Gastroesophageal sphincter (tissue), 4 donors: ENCODE results near the gene OTC. TPM values are rescaled to one million over a fixed set of nuclear protein-coding genes. Genes with fewer than 3 reads are reported as not detected.

Experiments used
- ATAC-seq: fragments of 150-250 bp; one replicate; pipeline ENCODE4 v1.9.1; 2016; ENCODE audit warnings: mild to moderate bottlenecking, moderate library complexity
- H3K27ac ChIP-seq, 4 donors: fragments of 200-600 bp; sonication (generic) in 3 of 4; 1 replicate in 3 of 4; 2 replicates in 1 of 4; pipeline ENCODE4 v1.5.1; 2016 to 2019
- H3K27me3 ChIP-seq: fragments of 200-600 bp; sonication (generic); one replicate; pipeline ENCODE4 v1.5.1; 2019
- H3K36me3 ChIP-seq, 2 donors: fragments of 200-600 bp; sonication (generic); one replicate each; pipeline ENCODE4 v1.5.1; 2019; ENCODE audit warnings: control low read depth in 1 of 2
- H3K4me1 ChIP-seq, 3 donors: fragments of 200-600 bp; sonication (generic); 1 replicate in 2 of 3; 2 replicates in 1 of 3; pipeline ENCODE4 v1.5.1; 2016 to 2019; ENCODE audit warnings: control low read depth in 2 of 3
- H3K4me3 ChIP-seq, 2 donors: fragments of 200-600 bp; sonication (generic); one replicate each; pipeline ENCODE4 v1.5.1; 2019; ENCODE audit warnings: mild to moderate bottlenecking in 1 of 2, moderate library complexity in 1 of 2
- H3K9me3 ChIP-seq, 3 donors: fragments of 200-600 bp; sonication (generic); one replicate each; pipeline ENCODE4 v1.5.1; 2017 to 2019; ENCODE audit warnings: control low read depth in 2 of 3
- CTCF ChIP-seq, 4 experiments: fragments of 200-600 bp in 2 of 4; fragments of 450-650 bp in 2 of 4; sonication (generic) in 1 of 4; IDR thresholded peaks; one replicate each; pipeline ENCODE4 v1.5.1; 2017 to 2019; ENCODE audit warnings: antibody characterized with exemption in 4 of 4, mild to moderate bottlenecking in 2 of 4, moderate library complexity in 2 of 4
- EP300 ChIP-seq: sonication (generic); formaldehyde crosslinking; IDR thresholded peaks from one replicate; pipeline ENCODE4 v1.6.1; 2017; ENCODE audit warnings: antibody characterized with exemption, mild to moderate bottlenecking
- POLR2A ChIP-seq, 2 donors: fragments of 450-650 bp; IDR thresholded peaks; one replicate each; pipeline ENCODE4 v1.6.1; 2017; ENCODE audit warnings: antibody characterized with exemption in 2 of 2, mild to moderate bottlenecking in 2 of 2, moderate library complexity in 1 of 2
- POLR2AphosphoS5 ChIP-seq: sonication (generic); formaldehyde crosslinking; IDR thresholded peaks from one replicate; pipeline ENCODE4 v1.6.1; 2017; ENCODE audit warnings: antibody characterized with exemption
- WGBS, 2 donors: methylation state at CpG; one replicate each; pipeline ENCODE4 v1.1.5; 2018; ENCODE audit warnings: low coverage in 1 of 2; 5-methylcytosine and 5-hydroxymethylcytosine counted together
- small RNA-seq, 4 donors: library from RNA; depleted of rRNA; stranded (forward); fragments of <200 nt; gene quantifications; one replicate each; pipeline ENCODE3, GENCODE V24; 2016
- total RNA-seq, 4 donors: library from RNA; depleted of rRNA; stranded (reverse); fragments of >200 nt; gene quantifications; one replicate each; pipeline ENCODE4 v1.1.0, GENCODE V29; 2016

The OTC gene
- total RNA-seq, 4 donors from 2014 or later = 0.67 to 0.94 TPM; not detected in 2

- H3K36me3 ChIP-seq = no peaks in the 10 kb centered on the region
- H3K4me1 ChIP-seq = no peaks in the 10 kb centered on the region
- no peak overlapping the region for H3K27ac ChIP-seq
- TF ChIP-seq EP300 (no peak), POLR2AphosphoS5 (no peak), CTCF (IDR thresholded peaks at IDR 0.05) (no peak), POLR2A (IDR thresholded peaks at IDR 0.05) (no peak)
- ATAC-seq = no peak
- no peaks in the 10 kb centered on the region for H3K27me3 ChIP-seq
- no peaks in the 10 kb centered on the region for H3K9me3 ChIP-seq
- H3K4me3 ChIP-seq = no peak overlapping the region
These were observed 109.9 kb downstream of the OTC start for GRCh38 chrX:38462257-38462656.

GRCh38 chrX:38465686-38466085 lies 113.3 kb downstream of the OTC start:
- H3K4me1 ChIP-seq = no peaks in the 10 kb centered on the region
- no peak overlapping the region for H3K27ac ChIP-seq
- no peaks in the 10 kb centered on the region for H3K36me3 ChIP-seq
- WGBS, 2 donors = 40 to 60% methylated on average over 1 of the region's 1 CpG
- TF ChIP-seq CTCF (IDR thresholded peaks at IDR 0.05) = no peak
- TF ChIP-seq POLR2A (IDR thresholded peaks at IDR 0.05) = no peak
- TF ChIP-seq EP300 = no peak
- no peak for TF ChIP-seq POLR2AphosphoS5
- H3K9me3 ChIP-seq = no peaks in the 10 kb centered on the region
- no peaks in the 10 kb centered on the region for H3K27me3 ChIP-seq
- no peak for ATAC-seq
- H3K4me3 ChIP-seq = no peak overlapping the region

GRCh38 chrX:38468563-38469157 lies 116.3 kb downstream of the OTC start:
- no peaks in the 10 kb centered on the region for H3K4me1 ChIP-seq
- WGBS, 2 donors = 79% methylated on average over 5 to 6 of the region's 6 CpGs

More at GRCh38 chrX:38468563-38469157, 116.3 kb downstream of the OTC start:
- Histone ChIP-seq H3K27me3 (no peaks in the 10 kb centered on the region), H3K36me3 (no peaks in the 10 kb centered on the region), H3K27ac (no peak overlapping the region), H3K9me3 (no peaks in the 10 kb centered on the region), H3K4me3 (no peak overlapping the region)
- TF ChIP-seq EP300 (no peak), POLR2AphosphoS5 (no peak)
- no peak for ATAC-seq

Small RNAs within 50 kb of the gene (small RNA-seq; reads per million reads assigned to genes)
- 0 reads per million in 4 donors for gene RF00322

Other genes with a start within 250 kb of the OTC start
- gene SRPX, start 131.7 kb upstream of the OTC start, total RNA-seq = 100 to 1,000 TPM in 1 of 4 donors, 10 to 100 TPM in 3; 26.6 to 117 (median 84.0) TPM
- gene RPGR, start 25.1 kb upstream of the OTC start, total RNA-seq = 10 to 100 TPM; 12.7 to 25.4 (median 20.0) TPM
- gene TSPAN7, start 208.9 kb downstream of the OTC start, total RNA-seq = 10 to 100 TPM in 3 of 4 donors, 1 to 10 TPM in 1; 6.5 to 50.5 (median 25.2) TPM